Choroid plexus epithelial cell (primary cell): ENCODE measurements around the gene POLD3.

Source experiments
- DNase-seq: peaks from one replicate; pipeline ENCODE4 v3.0.0-alpha.2; 2010; ENCODE audit warnings: low read depth
- H3K4me3 ChIP-seq: 2 replicates; pipeline ENCODE4 v1.5.1; 2011; ENCODE audit warnings: low read depth, mild to moderate bottlenecking, control low read depth, low read length, moderate library complexity
- TF ChIP-seq, protein P1 (sequence below): conservative IDR thresholded peaks from 2 replicates; pipeline ENCODE4 v1.5.1; 2011; ENCODE audit warnings: low read depth, mild to moderate bottlenecking, control low read depth, inconsistent platforms, low read length, moderate library complexity

Gene POLD3

GRCh38 chr11:74636630-74637184 is 44.3 kb downstream of the POLD3 start:
- no peak overlapping the region for H3K4me3 ChIP-seq
- TF ChIP-seq, protein P1, sequence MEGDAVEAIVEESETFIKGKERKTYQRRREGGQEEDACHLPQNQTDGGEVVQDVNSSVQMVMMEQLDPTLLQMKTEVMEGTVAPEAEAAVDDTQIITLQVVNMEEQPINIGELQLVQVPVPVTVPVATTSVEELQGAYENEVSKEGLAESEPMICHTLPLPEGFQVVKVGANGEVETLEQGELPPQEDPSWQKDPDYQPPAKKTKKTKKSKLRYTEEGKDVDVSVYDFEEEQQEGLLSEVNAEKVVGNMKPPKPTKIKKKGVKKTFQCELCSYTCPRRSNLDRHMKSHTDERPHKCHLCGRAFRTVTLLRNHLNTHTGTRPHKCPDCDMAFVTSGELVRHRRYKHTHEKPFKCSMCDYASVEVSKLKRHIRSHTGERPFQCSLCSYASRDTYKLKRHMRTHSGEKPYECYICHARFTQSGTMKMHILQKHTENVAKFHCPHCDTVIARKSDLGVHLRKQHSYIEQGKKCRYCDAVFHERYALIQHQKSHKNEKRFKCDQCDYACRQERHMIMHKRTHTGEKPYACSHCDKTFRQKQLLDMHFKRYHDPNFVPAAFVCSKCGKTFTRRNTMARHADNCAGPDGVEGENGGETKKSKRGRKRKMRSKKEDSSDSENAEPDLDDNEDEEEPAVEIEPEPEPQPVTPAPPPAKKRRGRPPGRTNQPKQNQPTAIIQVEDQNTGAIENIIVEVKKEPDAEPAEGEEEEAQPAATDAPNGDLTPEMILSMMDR: no peak
- peak; percentile 93 for DNase-seq

DNA sequence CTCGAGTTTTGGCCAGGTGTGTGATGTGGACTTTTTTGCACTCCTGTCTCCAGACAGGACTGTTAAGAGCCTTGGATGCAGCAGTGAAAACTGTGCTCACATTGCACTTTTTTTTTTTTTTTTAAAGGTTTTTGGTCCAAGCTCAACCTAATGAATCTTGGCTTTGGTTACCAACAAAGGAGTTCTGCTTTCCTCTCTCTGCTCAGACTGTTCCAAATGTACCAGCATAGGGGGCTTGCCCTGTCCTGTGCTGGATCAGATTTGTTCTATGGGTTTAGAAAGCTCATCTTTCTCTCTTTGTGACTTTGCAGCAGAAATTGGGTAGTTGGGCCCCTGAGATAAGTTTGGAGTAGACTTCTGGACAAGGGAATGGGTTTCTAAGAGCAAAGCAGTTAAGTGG is 45.3 kb downstream of the POLD3 start:
- H3K4me3 ChIP-seq: no peak overlapping the region
- no peak for DNase-seq
- TF ChIP-seq, protein P1: no peak

GRCh38 chr11:74638869-74639268 is 46.5 kb downstream of the POLD3 start:
- H3K4me3 ChIP-seq: no peak overlapping the region
- DNase-seq: no peak
- TF ChIP-seq, protein P1: no peak

GRCh38 chr11:74639533-74639932 is 47.2 kb downstream of the POLD3 start:
- no peak for DNase-seq
- no peak overlapping the region for H3K4me3 ChIP-seq
- TF ChIP-seq, protein P1: no peak

GRCh38 chr11:74641289-74641688 is 48.9 kb downstream of the POLD3 start:
- TF ChIP-seq, protein P1: no peak
- DNase-seq: no peak
- H3K4me3 ChIP-seq: no peak overlapping the region

DNA sequence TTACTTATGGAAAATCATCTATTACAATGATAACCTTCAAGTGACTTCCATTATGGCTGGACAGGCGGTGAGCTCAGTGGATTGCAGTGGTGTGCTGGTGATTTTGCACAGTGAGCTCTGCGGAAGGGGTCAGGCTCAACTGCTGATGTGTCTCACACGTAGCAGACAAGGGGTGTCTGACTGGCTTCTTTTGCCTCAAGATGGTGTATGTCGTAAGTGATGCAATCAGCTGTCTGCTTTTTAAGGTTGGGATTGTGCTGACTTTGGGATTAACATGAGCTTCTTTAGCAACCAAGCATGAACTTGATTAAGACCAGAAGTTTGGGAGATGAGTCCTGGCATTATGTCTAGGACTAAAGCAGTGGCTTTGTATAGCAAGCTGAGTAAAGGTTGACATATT is 49.5 kb downstream of the POLD3 start:
- no peak overlapping the region for H3K4me3 ChIP-seq
- DNase-seq: peak; percentile 19
- TF ChIP-seq, protein P1: no peak

DNA sequence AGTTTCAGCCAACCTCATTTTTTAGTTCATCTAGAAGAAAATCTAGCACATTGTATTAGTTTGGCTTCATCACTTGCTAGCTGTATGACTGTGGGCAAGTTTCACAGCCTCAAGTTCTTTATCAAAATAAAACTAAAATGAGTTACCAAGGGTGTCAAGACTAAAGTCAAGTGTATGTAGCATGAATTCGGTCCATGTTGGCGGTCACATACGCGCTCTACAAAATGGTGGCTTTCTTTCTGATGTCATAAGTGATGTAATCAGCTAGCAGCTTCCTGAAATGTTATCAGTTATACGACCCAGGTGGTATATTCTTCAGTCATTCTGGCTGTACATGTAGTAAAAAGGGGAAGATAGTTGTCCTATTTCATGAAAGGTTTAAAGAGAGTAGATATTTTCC is 50.5 kb downstream of the POLD3 start:
- TF ChIP-seq, protein P1: no peak
- no peak for DNase-seq
- H3K4me3 ChIP-seq: no peak overlapping the region
